ENCODE results near the gene CYP8B1. TPM values are rescaled to one million over a fixed set of nuclear protein-coding genes. Genes with fewer than 3 reads are reported as not detected.

The CYP8B1 gene
- polyA plus RNA-seq, 1 donor from 2014 or later: not detected

- no peaks in the 10 kb centered on the region for H3K9me3 Mint-ChIP-seq
- H3K4me3 Mint-ChIP-seq: no peak overlapping the region
- peak overlapping the region in 1 of 3 donors; percentile 45 for H3K27ac Mint-ChIP-seq
- H3K36me3 Mint-ChIP-seq: no peaks in the 10 kb centered on the region
- peaks cover 3% of the 10 kb centered on the region for H3K27me3 Mint-ChIP-seq
- H3K4me1 Mint-ChIP-seq: peaks cover 0 to 3% (median 2%) of the 10 kb centered on the region in 3 donors
Observed at GRCh38 chr3:42830437-42831320, 45.0 kb downstream of the CYP8B1 start.

- peaks cover 0 to 2% (median 0%) of the 10 kb centered on the region in 3 donors for H3K9me3 Mint-ChIP-seq
- H3K27ac Mint-ChIP-seq: no peak overlapping the region
- no peaks in the 10 kb centered on the region for H3K36me3 Mint-ChIP-seq
- H3K4me3 Mint-ChIP-seq: no peak overlapping the region
- H3K27me3 Mint-ChIP-seq: peaks cover 3% of the 10 kb centered on the region
- peaks cover 0 to 3% (median 2%) of the 10 kb centered on the region in 3 donors for H3K4me1 Mint-ChIP-seq
Observed at GRCh38 chr3:42829628-42830436, 45.8 kb downstream of the CYP8B1 start.

GRCh38 chr3:42829083-42829627 is 46.5 kb downstream of the CYP8B1 start:
- H3K9me3 Mint-ChIP-seq: peaks cover 0 to 5% (median 2%) of the 10 kb centered on the region in 3 donors
- H3K36me3 Mint-ChIP-seq: no peaks in the 10 kb centered on the region
- peaks cover 3% of the 10 kb centered on the region for H3K27me3 Mint-ChIP-seq
- H3K4me1 Mint-ChIP-seq: peaks cover 0 to 3% (median 2%) of the 10 kb centered on the region in 3 donors
- no peak overlapping the region for H3K4me3 Mint-ChIP-seq
- H3K27ac Mint-ChIP-seq: no peak overlapping the region

- no peaks in the 10 kb centered on the region for H3K36me3 Mint-ChIP-seq
- H3K4me3 Mint-ChIP-seq: no peak overlapping the region
- H3K9me3 Mint-ChIP-seq: peaks cover 0 to 5% (median 2%) of the 10 kb centered on the region in 3 donors
- H3K27ac Mint-ChIP-seq: no peak overlapping the region
- peaks cover 0 to 3% (median 3%) of the 10 kb centered on the region in 3 donors for H3K4me1 Mint-ChIP-seq
- peaks cover 3% of the 10 kb centered on the region for H3K27me3 Mint-ChIP-seq
Observed at GRCh38 chr3:42827654-42828053, 48.0 kb downstream of the CYP8B1 start.

GRCh38 chr3:42827023-42827422 is 48.7 kb downstream of the CYP8B1 start:
- Mint-ChIP-seq H3K36me3 (no peaks in the 10 kb centered on the region), H3K4me3 (no peak overlapping the region), H3K4me1 (peaks cover 0 to 3% (median 3%) of the 10 kb centered on the region in 3 donors), H3K27ac (no peak overlapping the region), H3K9me3 (peaks cover 0 to 5% (median 2%) of the 10 kb centered on the region in 3 donors), H3K27me3 (peaks cover 3% of the 10 kb centered on the region)

GRCh38 chr3:42826141-42826540 is 49.5 kb downstream of the CYP8B1 start:
- H3K4me3 Mint-ChIP-seq: no peak overlapping the region
- H3K27ac Mint-ChIP-seq: no peak overlapping the region
- H3K36me3 Mint-ChIP-seq: no peaks in the 10 kb centered on the region
- peaks cover 3% of the 10 kb centered on the region for H3K27me3 Mint-ChIP-seq
- peaks cover 0 to 5% (median 2%) of the 10 kb centered on the region in 3 donors for H3K9me3 Mint-ChIP-seq
- H3K4me1 Mint-ChIP-seq: peaks cover 0 to 1% (median 0%) of the 10 kb centered on the region in 3 donors

GRCh38 chr3:42823351-42823750 is 52.3 kb downstream of the CYP8B1 start:
- Mint-ChIP-seq H3K4me1 (peaks cover 0 to 1% (median 0%) of the 10 kb centered on the region in 3 donors), H3K9me3 (peaks cover 0 to 5% (median 2%) of the 10 kb centered on the region in 3 donors), H3K36me3 (no peaks in the 10 kb centered on the region), H3K4me3 (no peak overlapping the region), H3K27me3 (peaks cover 4% of the 10 kb centered on the region), H3K27ac (no peak overlapping the region)

- Mint-ChIP-seq H3K27me3 (peaks cover 4% of the 10 kb centered on the region), H3K4me1 (peaks cover 0 to 1% (median 0%) of the 10 kb centered on the region in 3 donors), H3K9me3 (peaks cover 0 to 5% (median 2%) of the 10 kb centered on the region in 3 donors), H3K4me3 (no peak overlapping the region), H3K36me3 (no peaks in the 10 kb centered on the region), H3K27ac (no peak overlapping the region)
Observed at GRCh38 chr3:42822828-42823227, 52.9 kb downstream of the CYP8B1 start.

Other genes starting within 250 kb of the CYP8B1 start
- gene ZBTB47, start 222.2 kb downstream of the CYP8B1 start, polyA plus RNA-seq: 0.11 TPM
- gene KLHL40, start 190.3 kb downstream of the CYP8B1 start, polyA plus RNA-seq: not detected
- not detected for gene HHATL, start 173.1 kb downstream of the CYP8B1 start, polyA plus RNA-seq
- 1.1 TPM for gene CCDC13, start 102.6 kb downstream of the CYP8B1 start, polyA plus RNA-seq
- 66.7 TPM for gene HIGD1A, start 71.4 kb downstream of the CYP8B1 start, polyA plus RNA-seq
- not detected for gene ACKR2, start 66.4 kb downstream of the CYP8B1 start, polyA plus RNA-seq
- gene ZNF662, start 30.3 kb upstream of the CYP8B1 start, polyA plus RNA-seq: not detected
- gene GASK1A, start 103.4 kb upstream of the CYP8B1 start, polyA plus RNA-seq: not detected
- 4.1 TPM for gene POMGNT2, start 230.2 kb upstream of the CYP8B1 start, polyA plus RNA-seq

Measured in IgD-negative memory B cell (primary cell).